Activated CD8-positive, alpha-beta T cell treated with anti-CD3 and anti-CD28 coated beads for 36 hours (primary cell): ENCODE data around the gene TTLL13. TPM values are rescaled to one million over a fixed set of nuclear protein-coding genes. Genes with fewer than 3 reads are reported as not detected.
A peak's percentile ranks its signal among the peaks of the same experiment; 100 is the strongest.

Source experiments
- ATAC-seq: fragments of 200-7000 bp; cut with Tn5 transposase; one replicate; pipeline ENCODE4 v1.10.0; 2021; ENCODE audit warnings: mild to moderate bottlenecking, moderate library complexity
- CTCF ChIA-PET: fragments of 350-600 bp; sonication (Branson Sonifier 250); formaldehyde crosslinking; loops from one replicate; lab custom pipeline; 2021; ENCODE audit warnings: antibody characterized with exemption; lab: Charles Lee
- POLR2A ChIA-PET: fragments of 350-600 bp; sonication (Branson Sonifier 250); formaldehyde crosslinking; loops from one replicate; lab custom pipeline; 2021; ENCODE audit warnings: antibody characterized with exemption; lab: Charles Lee
- DNase-seq: peaks from one replicate; pipeline ENCODE4 v3.0.0-alpha.2; 2020
- H3K27ac Mint-ChIP-seq: one replicate; pipeline ENCODE4 v1.8.0; 2021; ENCODE audit warnings: mild to moderate bottlenecking, mixed read lengths
- H3K27me3 Mint-ChIP-seq: one replicate; pipeline ENCODE4 v1.8.0; 2021; ENCODE audit warnings: mixed read lengths
- H3K36me3 Mint-ChIP-seq: one replicate; pipeline ENCODE4 v1.8.0; 2021; ENCODE audit warnings: low read depth, mixed read lengths
- H3K4me1 Mint-ChIP-seq: one replicate; pipeline ENCODE4 v1.8.0; 2021; ENCODE audit warnings: low read depth, mixed read lengths
- H3K4me3 Mint-ChIP-seq: one replicate; pipeline ENCODE4 v1.8.0; 2021; ENCODE audit warnings: mild to moderate bottlenecking, moderate library complexity, mixed read lengths
- H3K9me3 Mint-ChIP-seq: one replicate; pipeline ENCODE4 v1.8.0; 2021; ENCODE audit warnings: mixed read lengths
- CTCF ChIP-seq: fragments of 200-600 bp; IDR thresholded peaks from one replicate; pipeline ENCODE4 v1.8.0; 2022; ENCODE audit warnings: antibody characterized with exemption, mild to moderate bottlenecking
- intact Hi-C: fragments of 100-400 bp; cut with micrococcal nuclease; formaldehyde crosslinking; loops from one replicate; pipeline ENCODE4 v1.10.0; 2022
- total RNA-seq, 2 experiments: library from RNA; stranded (reverse); gene quantifications; one replicate each; pipeline ENCODE4 v1.2.3, GENCODE V29; 2021

TTLL13 gene
- total RNA-seq, 2 experiments from 2014 or later: 0.20 to 1.1 TPM

GRCh38 chr15:90233387-90234095 is 15.8 kb upstream of the TTLL13 start, which contains the start of gene CIB1:
CIB1 (minus strand) TSS chr15:90233941; CDS start chr15:90233885, 56 bp downstream.
- ChIA-PET CTCF (interaction anchor here (0.6 to 4.5 kb wide), 11 partner anchors 12 to 697 kb away, joined by 3 to 24 read pairs (median 4); no protein-coding TSS in a partner anchor), POLR2A (interaction anchor here (0.6 to 3.3 kb wide), 13 partner anchors 9 to 340 kb away, joined by 3 to 13 read pairs (median 3); partner anchors contain the start of genes AP3S2, IDH2, SEMA4B and TTLL13)
- Mint-ChIP-seq H3K4me1 (peaks cover 45% of the 10 kb centered on the region), H3K27me3 (no peaks in the 10 kb centered on the region), H3K27ac (peak within 1 kb of the TSS; percentile 94), H3K4me3 (peak within 1 kb of the TSS; percentile 99), H3K36me3 (peaks cover 44% of the 10 kb centered on the region), H3K9me3 (no peaks in the 10 kb centered on the region)
- DNase-seq (peak; percentile 97), ATAC-seq (peak; percentile 87)
- TF ChIP-seq CTCF: no peak
- intact Hi-C loops: loop anchor here (5.0 kb wide), 1 partner anchor 34 kb away; the partner anchor contains the start of gene NGRN

- peak within 1 kb of the TSS; percentile 99 for H3K4me3 Mint-ChIP-seq
- TF ChIP-seq CTCF: no peak
- CTCF ChIA-PET: interaction anchor here (0.8 to 4.5 kb wide), 6 partner anchors 13 to 93 kb away, joined by 3 to 24 read pairs (median 4); no protein-coding TSS in a partner anchor
- intact Hi-C loops: loop anchor here (5.0 kb wide), 1 partner anchor 33 kb away; the partner anchor contains the start of gene NGRN
- POLR2A ChIA-PET: interaction anchor here (0.6 to 3.3 kb wide), 11 partner anchors 8 to 135 kb away, joined by 3 to 13 read pairs (median 3); partner anchors contain the start of genes IDH2, NGRN, SEMA4B and TTLL13
- H3K4me1 Mint-ChIP-seq: peaks cover 43% of the 10 kb centered on the region
- H3K36me3 Mint-ChIP-seq: peaks cover 41% of the 10 kb centered on the region
- DNase-seq: no peak
- H3K27me3 Mint-ChIP-seq: no peaks in the 10 kb centered on the region
- no peak for ATAC-seq
- H3K9me3 Mint-ChIP-seq: no peaks in the 10 kb centered on the region
- peak within 1 kb of the TSS; percentile 94 for H3K27ac Mint-ChIP-seq
Measured at GRCh38 chr15:90234096-90234988, 15.0 kb upstream of the TTLL13 start, which contains the start of gene GDPGP1. GDPGP1 (plus strand) TSS chr15:90234209; CDS start chr15:90240909, 6,700 bp downstream.

GRCh38 chr15:90239371-90239770 is 10.0 kb upstream of the TTLL13 start:
- Mint-ChIP-seq H3K36me3 (peaks cover 11% of the 10 kb centered on the region), H3K4me3 (no peak overlapping the region), H3K9me3 (no peaks in the 10 kb centered on the region), H3K4me1 (peaks cover 12% of the 10 kb centered on the region), H3K27me3 (no peaks in the 10 kb centered on the region), H3K27ac (no peak overlapping the region)
- no peak for TF ChIP-seq CTCF
- no peak for DNase-seq
- intact Hi-C loops: no loop called here
- ATAC-seq: no peak
- ChIA-PET POLR2A (interaction anchor here (1.3 kb wide), 1 partner anchor 26 kb away, joined by 3 read pairs; the partner anchor contains the start of gene NGRN), CTCF (interaction anchor here (0.9 to 1.0 kb wide), 2 partner anchors 9 to 54 kb away, joined by 3 read pairs; no protein-coding TSS in a partner anchor)

- intact Hi-C loops: no loop called here
- Mint-ChIP-seq H3K27ac (no peak overlapping the region), H3K9me3 (no peaks in the 10 kb centered on the region), H3K4me3 (no peak overlapping the region), H3K4me1 (peaks cover 6% of the 10 kb centered on the region), H3K27me3 (no peaks in the 10 kb centered on the region), H3K36me3 (peaks cover 11% of the 10 kb centered on the region)
- CTCF ChIA-PET: interaction anchor here (1.4 to 1.8 kb wide), 2 partner anchors 17 to 60 kb away, joined by 3 to 4 read pairs; no protein-coding TSS in a partner anchor
- TF ChIP-seq CTCF: no peak
- POLR2A ChIA-PET: interaction anchor here (1.3 to 1.7 kb wide), 2 partner anchors 22 to 25 kb away, joined by 3 to 4 read pairs; partner anchors contain the start of gene NGRN
- DNase-seq: no peak
- ATAC-seq: no peak
Measured at GRCh38 chr15:90240856-90241255, 8.5 kb upstream of the TTLL13 start.
